Measurements from ENCODE around the gene NFKBIL1. TPM values are rescaled to one million over a fixed set of nuclear protein-coding genes. Genes with fewer than 3 reads are reported as not detected.

The NFKBIL1 gene
- total RNA-seq (2011; cell fraction: chromatin; rRNA removed; ENCODE audit: low replicate concordance), result 6.9 and 18.5 TPM in 2 replicates
- 18.0 and 22.0 TPM in 2 replicates for total RNA-seq (2011; cell fraction: nucleolus; rRNA removed)
- 8.6 and 12.2 TPM in 2 replicates for total RNA-seq (2011; cell fraction: nucleoplasm; rRNA removed)
- total RNA-seq (2014; rRNA removed), result 32.9 and 33.1 TPM in 2 replicates
- 5.8 and 7.6 TPM in 2 replicates for total RNA-seq (2014; rRNA removed; fragmentation: Illumina TruSeq; extraction: Trizol)
- 17.0 and 18.1 TPM in 2 replicates for total RNA-seq (2015; rRNA removed; fragmentation: Illumina TruSeq; extraction: Trizol)
- total RNA-seq (2021), result 24.7 and 28.7 TPM in 2 replicates
- 5.7 and 9.0 TPM in 2 replicates for polyA plus RNA-seq (2011; rRNA removed)
- polyA plus RNA-seq (2011; cell fraction: cytosol; rRNA removed), result 14.1 and 38.6 TPM in 2 replicates
- polyA plus RNA-seq (2011; cell fraction: nucleus; rRNA removed), result 22.5 and 31.4 TPM in 2 replicates
- 16.3 and 46.1 TPM in 2 replicates for polyA plus RNA-seq (2012)
- polyA plus RNA-seq (2014; fragmentation: Illumina TruSeq; extraction: Trizol), result 4.3 and 14.0 TPM in 2 replicates
- polyA plus RNA-seq (2014; fragmentation: Nextera tagmentation; extraction: Ambion mirVana), result under 1 TPM; 0.49 to 0.59 TPM
- polyA plus RNA-seq (2014; rRNA removed), result 26.6 and 32.6 TPM in 2 replicates
- 2.6 and 2.7 TPM in 2 replicates for polyA minus RNA-seq (2011; rRNA and poly(A)+ RNA removed)
- 9.0 and 12.8 TPM in 2 replicates for polyA minus RNA-seq (2011; cell fraction: cytosol; rRNA and poly(A)+ RNA removed)
- 6.3 and 8.0 TPM in 2 replicates for polyA minus RNA-seq (2011; cell fraction: nucleus; rRNA and poly(A)+ RNA removed)
- percentile 71 among the genes with signal in this experiment for Bru-seq, nascent RNA
- BruChase-seq, experiment 1, labeled RNA remaining after a 2-hour chase, result percentile 68 among the genes with signal in this experiment
- percentile 68 among the genes with signal in this experiment for BruChase-seq, experiment 2, labeled RNA remaining after a 6-hour chase
- long read RNA-seq, experiment 1, transcript NFKBIL1-201 (4 exons, 1,401 nt), result minor isoform, 6 of 59 reads
- long read RNA-seq, experiment 1, transcript NFKBIL1-203 (4 exons, 1,478 nt), result major isoform, 36 of 59 reads
- long read RNA-seq, experiment 1, partial matches to known transcripts, result 16 of 59 reads
- long read RNA-seq, experiment 1, other reads (novel, unspliced or antisense), result 0 of 59 reads
- long read RNA-seq, experiment 2, transcript NFKBIL1-201 (4 exons, 1,401 nt), result minor isoform, 5 of 25 reads
- long read RNA-seq, experiment 2, transcript NFKBIL1-203 (4 exons, 1,478 nt), result major isoform, 16 of 25 reads
- long read RNA-seq, experiment 2, partial matches to known transcripts, result 1 of 25 reads
- long read RNA-seq, experiment 2, other reads (novel, unspliced or antisense), result 3 of 25 reads
- long read RNA-seq, experiment 3, transcript NFKBIL1-203 (4 exons, 1,478 nt), result major isoform, 12 of 17 reads
- long read RNA-seq, experiment 3, partial matches to known transcripts, result 3 of 17 reads
- long read RNA-seq, experiment 3, other reads (novel, unspliced or antisense), result 1 of 17 reads

- under 1% methylated on average over 24 of the region's 25 CpGs for WGBS (ENCODE audit: insufficient coverage, low coverage, missing lambda C conversion rate)
- Histone ChIP-seq H3K36me3 (ENCODE audit: control insufficient read depth, insufficient read depth, low read length) (peaks cover 34% of the 10 kb centered on the region), H4K20me1 (replicated peaks; ENCODE audit: control insufficient read depth, insufficient read depth, low read length) (no peaks in the 10 kb centered on the region), H3K4me2 (ENCODE audit: insufficient read depth, low read length) (peak within 1 kb of the TSS; percentile 96), H3K9ac (ENCODE audit: insufficient read depth in 1 of 2, low read depth in 2 of 2, low read length in 2 of 2) (peak within 1 kb of the TSS; percentile 91 to 96), H3K9me1 (ENCODE audit: control insufficient read depth, insufficient read depth, low read length) (no peaks in the 10 kb centered on the region), H3K79me2 (ENCODE audit: control insufficient read depth, insufficient read depth, low read length) (peaks cover 37% of the 10 kb centered on the region), H2AFZ (ENCODE audit: low read depth, low read length) (peak within 1 kb of the TSS; percentile 98), H3K27ac (ENCODE audit: extremely low read depth, low read depth, low read length) (peak within 1 kb of the TSS; percentile 81), H3K9me3 (replicated peaks; ENCODE audit: control insufficient read depth, insufficient read depth, low read depth, low read length) (no peaks in the 10 kb centered on the region), H3K27me3 (ENCODE audit: control insufficient read depth in 2 of 2, insufficient read depth in 2 of 2, low read length in 2 of 2) (no peaks in the 10 kb centered on the region), H3K4me3 (peak within 1 kb of the TSS; percentile 52), H3K4me1 (replicated peaks in 1 of 2; ENCODE audit: control insufficient read depth in 2 of 2, insufficient read depth in 2 of 2, low read length in 2 of 2) (peaks cover 10 to 14% of the 10 kb centered on the region in 2 experiments; a peak in 4 of 5 replicates)
- ATAC-seq, result peak; percentile 93
- ChIA-PET POLR2A (interaction anchor here (0.5 to 5.7 kb wide), 16 partner anchors 9 to 412 kb away, joined by 3 to 38 read pairs (median 4); partner anchors contain the start of genes APOM and BAG6), CTCF (ENCODE audit: low intra/inter-chr PET ratio) (interaction anchor here (0.7 to 2.3 kb wide), 7 partner anchors 33 to 1040 kb away, joined by 3 to 78 read pairs (median 4); no protein-coding TSS in a partner anchor)
- no TSS peak for BruUV-seq (replicated peaks)
- peak; percentile 94 for FAIRE-seq
- DNase-seq (ENCODE audit: extremely low read depth in 1 of 4, low spot score in 3 of 4), result peak; percentile 92 to 100 (median 94)
- in situ Hi-C loops (cut with MboI) (loop anchor here (5.0 to 25.0 kb wide), 3 partner anchors 50 to 1415 kb away; partner anchors contain the start of genes BRD2, C6orf47, GPANK1 and HLA-DMA), intact Hi-C loops (cut with micrococcal nuclease) (loop anchor here (1.0 to 10.0 kb wide), 8 partner anchors 34 to 315 kb away; partner anchors contain the start of genes GPANK1, HSPA1B, LY6G5C and NEU1)
- TF ChIP-seq XRCC5 (IDR thresholded peaks at IDR 0.05; ENCODE audit: low read depth, low read length) (peak; percentile 93), MIER1 (IDR thresholded peaks at IDR 0.05; ENCODE audit: low read depth) (peak; percentile 80), BHLHE40 (IDR thresholded peaks at IDR 0.05; ENCODE audit: low read length) (no peak; the same call in 1 of the 2 replicates), NRF1 (conservative IDR thresholded peaks at IDR 0.05 in 1 of 2, IDR thresholded peaks at IDR 0.05 in 1 of 2) (peak; percentile 73 to 81), SAP30 (IDR thresholded peaks at IDR 0.05; ENCODE audit: borderline replicate concordance, insufficient read depth, low read depth, low read length, poor library complexity, severe bottlenecking) (peak; percentile 14), SP2 (IDR thresholded peaks at IDR 0.05; ENCODE audit: extremely low read depth, low read depth, low read length, poor library complexity, severe bottlenecking) (peak; percentile 35), GTF2B (IDR thresholded peaks at IDR 0.05; ENCODE audit: extremely low read depth, insufficient read length) (no peak), FOXO4 (CRISPR knock-in tag; IDR thresholded peaks at IDR 0.05) (no peak), TEAD1 (CRISPR knock-in tag; IDR thresholded peaks at IDR 0.05) (0 out of 4 replicates have a peak, but pooled peaks of 1 of the 2 experiments have one; percentile 33), MTF1 (CRISPR knock-in tag; IDR thresholded peaks at IDR 0.05; ENCODE audit: borderline replicate concordance) (no peak), MCM2 (IDR thresholded peaks at IDR 0.05; ENCODE audit: low read depth) (no peak), GTF2A2 (tag; IDR thresholded peaks at IDR 0.05) (peak; percentile 68)
These were observed at the start of gene NFKBIL1 for GRCh38 chr6:31546958-31547726. TSS of gene NFKBIL1 (plus strand) at chr6:31547608. CDS start at chr6:31547695, 87 bp downstream.
